Karpas-422 (cell line): ENCODE measurements around the gene IL3. TPM values are rescaled to one million over a fixed set of nuclear protein-coding genes. Genes with fewer than 3 reads are reported as not detected.

Experiments used
- DNase-seq: peaks from one replicate; pipeline ENCODE4 v3.0.0-alpha.2; 2015
- H2AFZ ChIP-seq: fragments of 200-600 bp; sonication (generic); 2 replicates; pipeline ENCODE4 v1.6.1; 2014; ENCODE audit warnings: antibody characterized with exemption, low read length, mixed read lengths
- H3K27ac ChIP-seq: fragments of 200-600 bp; sonication (generic); 2 replicates; pipeline ENCODE4 v1.5.1; 2014; ENCODE audit warnings: mild to moderate bottlenecking, low read length, moderate library complexity
- H3K27me3 ChIP-seq: fragments of 200-600 bp; sonication (generic); 2 replicates; pipeline ENCODE4 v1.6.1; 2014; ENCODE audit warnings: low read length, mixed read lengths
- H3K36me3 ChIP-seq: fragments of 200-600 bp; sonication (generic); 2 replicates; pipeline ENCODE4 v1.6.1; 2014; ENCODE audit warnings: low read length, mixed read lengths; ENCODE audit not compliant: insufficient read depth
- H3K4me1 ChIP-seq: fragments of 200-600 bp; sonication (generic); 2 replicates; pipeline ENCODE4 v1.6.1; 2014; ENCODE audit warnings: mild to moderate bottlenecking, low read length, mixed read lengths
- H3K4me2 ChIP-seq: fragments of 200-600 bp; sonication (generic); 2 replicates; pipeline ENCODE4 v1.6.1; 2014; ENCODE audit warnings: low read length, low read depth, mild to moderate bottlenecking; ENCODE audit not compliant: poor library complexity, severe bottlenecking
- H3K4me3 ChIP-seq: fragments of 200-600 bp; sonication (generic); 2 replicates; pipeline ENCODE4 v1.5.1; 2014; ENCODE audit warnings: mild to moderate bottlenecking, antibody characterized with exemption, low read length, mixed read lengths
- H3K79me2 ChIP-seq: fragments of 200-600 bp; sonication (generic); 2 replicates; pipeline ENCODE4 v1.6.1; 2014; ENCODE audit warnings: mild to moderate bottlenecking, low read length, mixed read lengths
- H3K9ac ChIP-seq: fragments of 200-600 bp; sonication (generic); 2 replicates; pipeline ENCODE4 v1.6.0; 2014; ENCODE audit warnings: low read length
- H3K9me2 ChIP-seq: fragments of 200-600 bp; sonication (generic), shearing (Covaris generic); replicated peaks from 2 replicates; pipeline ENCODE4 v1.6.0; 2014; ENCODE audit warnings: mild to moderate bottlenecking, low read length, moderate library complexity; ENCODE audit not compliant: insufficient read depth
- H3K9me3 ChIP-seq: fragments of 300-700, 200-600 bp; sonication (generic); 2 replicates; pipeline ENCODE4 v1.6.1; 2014; ENCODE audit warnings: low read length, mixed read lengths
- H4K20me1 ChIP-seq: fragments of 200-600 bp; sonication (generic); 2 replicates; pipeline ENCODE4 v1.6.1; 2014; ENCODE audit warnings: mild to moderate bottlenecking, antibody characterized with exemption, low read length, low read depth; ENCODE audit not compliant: insufficient read depth
- total RNA-seq: library from RNA; depleted of rRNA; stranded (reverse); fragments of >200 nt; shearing (Covaris generic); gene quantifications from 2 replicates; pipeline ENCODE4 v1.2.3, GENCODE V29; 2014; ENCODE audit warnings: low replicate concordance

Gene IL3
- total RNA-seq, 1 experiment from 2014 or later, result not detected

- no peaks in the 10 kb centered on the region for H3K9me2 ChIP-seq
- H3K4me2 ChIP-seq, result no peak overlapping the region
- no peaks in the 10 kb centered on the region for H3K79me2 ChIP-seq
- no peaks in the 10 kb centered on the region for H4K20me1 ChIP-seq
- H3K36me3 ChIP-seq, result no peaks in the 10 kb centered on the region
- H3K27me3 ChIP-seq, result no peaks in the 10 kb centered on the region
- DNase-seq, result no peak
- H2AFZ ChIP-seq, result no peak overlapping the region
- H3K9ac ChIP-seq, result no peak overlapping the region
- no peak overlapping the region for H3K4me3 ChIP-seq
- H3K27ac ChIP-seq, result no peak overlapping the region
- no peaks in the 10 kb centered on the region for H3K9me3 ChIP-seq
- no peaks in the 10 kb centered on the region for H3K4me1 ChIP-seq
These were observed 14.6 kb downstream of the IL3 start for GRCh38 chr5:132074772-132075718.

GRCh38 chr5:132075719-132076077 is 15.2 kb downstream of the IL3 start:
- H3K79me2 ChIP-seq, result no peaks in the 10 kb centered on the region
- no peak overlapping the region for H3K27ac ChIP-seq
- no peaks in the 10 kb centered on the region for H3K36me3 ChIP-seq
- H3K4me1 ChIP-seq, result no peaks in the 10 kb centered on the region
- H3K9me3 ChIP-seq, result no peaks in the 10 kb centered on the region
- no peak overlapping the region for H2AFZ ChIP-seq
- H3K4me3 ChIP-seq, result no peak overlapping the region
- no peaks in the 10 kb centered on the region for H3K27me3 ChIP-seq
- no peak overlapping the region for H3K4me2 ChIP-seq
- H3K9me2 ChIP-seq, result no peaks in the 10 kb centered on the region
- H4K20me1 ChIP-seq, result no peaks in the 10 kb centered on the region
- no peak overlapping the region for H3K9ac ChIP-seq
- no peak for DNase-seq

- H3K4me3 ChIP-seq, result no peak overlapping the region
- no peaks in the 10 kb centered on the region for H3K4me1 ChIP-seq
- no peaks in the 10 kb centered on the region for H3K79me2 ChIP-seq
- no peak overlapping the region for H2AFZ ChIP-seq
- DNase-seq, result no peak
- H3K27me3 ChIP-seq, result no peaks in the 10 kb centered on the region
- no peak overlapping the region for H3K9ac ChIP-seq
- H3K4me2 ChIP-seq, result no peak overlapping the region
- no peak overlapping the region for H3K27ac ChIP-seq
- no peaks in the 10 kb centered on the region for H3K9me2 ChIP-seq
- no peaks in the 10 kb centered on the region for H3K36me3 ChIP-seq
- no peaks in the 10 kb centered on the region for H3K9me3 ChIP-seq
- H4K20me1 ChIP-seq, result no peaks in the 10 kb centered on the region
These were observed 15.9 kb downstream of the IL3 start for GRCh38 chr5:132076202-132076830.

- Histone ChIP-seq H2AFZ (no peak overlapping the region), H3K4me2 (no peak overlapping the region), H3K9ac (no peak overlapping the region), H3K4me3 (no peak overlapping the region), H3K9me3 (no peaks in the 10 kb centered on the region), H4K20me1 (no peaks in the 10 kb centered on the region), H3K4me1 (no peaks in the 10 kb centered on the region), H3K27ac (no peak overlapping the region), H3K9me2 (no peaks in the 10 kb centered on the region), H3K27me3 (no peaks in the 10 kb centered on the region), H3K36me3 (no peaks in the 10 kb centered on the region), H3K79me2 (no peaks in the 10 kb centered on the region)
- DNase-seq, result no peak
These were observed 16.5 kb downstream of the IL3 start for GRCh38 chr5:132076983-132077382.

GRCh38 chr5:132079081-132079480 is 18.6 kb downstream of the IL3 start:
- Histone ChIP-seq H3K79me2 (no peaks in the 10 kb centered on the region), H3K27me3 (no peaks in the 10 kb centered on the region), H3K9me3 (no peaks in the 10 kb centered on the region), H2AFZ (no peak overlapping the region), H3K36me3 (no peaks in the 10 kb centered on the region), H3K9ac (no peak overlapping the region), H3K27ac (no peak overlapping the region), H3K9me2 (no peaks in the 10 kb centered on the region), H3K4me2 (no peak overlapping the region), H3K4me3 (no peak overlapping the region), H4K20me1 (no peaks in the 10 kb centered on the region), H3K4me1 (no peaks in the 10 kb centered on the region)
- DNase-seq, result no peak

GRCh38 chr5:132079619-132080018 is 19.2 kb downstream of the IL3 start:
- no peak overlapping the region for H3K9ac ChIP-seq
- no peaks in the 10 kb centered on the region for H3K36me3 ChIP-seq
- no peaks in the 10 kb centered on the region for H3K27me3 ChIP-seq
- DNase-seq, result no peak
- no peaks in the 10 kb centered on the region for H3K79me2 ChIP-seq
- H3K4me3 ChIP-seq, result no peak overlapping the region
- no peaks in the 10 kb centered on the region for H4K20me1 ChIP-seq
- H2AFZ ChIP-seq, result no peak overlapping the region
- H3K9me2 ChIP-seq, result no peaks in the 10 kb centered on the region
- no peak overlapping the region for H3K27ac ChIP-seq
- no peak overlapping the region for H3K4me2 ChIP-seq
- no peaks in the 10 kb centered on the region for H3K9me3 ChIP-seq
- H3K4me1 ChIP-seq, result no peaks in the 10 kb centered on the region

- Histone ChIP-seq H3K9ac (no peak overlapping the region), H3K9me3 (no peaks in the 10 kb centered on the region), H3K4me1 (no peaks in the 10 kb centered on the region), H3K27me3 (no peaks in the 10 kb centered on the region), H3K79me2 (no peaks in the 10 kb centered on the region), H3K36me3 (no peaks in the 10 kb centered on the region), H3K4me3 (no peak overlapping the region), H3K4me2 (no peak overlapping the region), H3K9me2 (no peaks in the 10 kb centered on the region), H4K20me1 (no peaks in the 10 kb centered on the region), H3K27ac (no peak overlapping the region), H2AFZ (no peak overlapping the region)
- no peak for DNase-seq
These were observed 20.1 kb downstream of the IL3 start for GRCh38 chr5:132080595-132080994.

GRCh38 chr5:132081458-132081857 is 21.0 kb downstream of the IL3 start:
- Histone ChIP-seq H3K27me3 (no peaks in the 10 kb centered on the region), H3K4me2 (no peak overlapping the region), H3K79me2 (no peaks in the 10 kb centered on the region), H3K9ac (no peak overlapping the region), H3K4me3 (no peak overlapping the region), H3K4me1 (no peaks in the 10 kb centered on the region), H3K9me3 (no peaks in the 10 kb centered on the region), H4K20me1 (no peaks in the 10 kb centered on the region), H2AFZ (no peak overlapping the region), H3K9me2 (no peaks in the 10 kb centered on the region), H3K27ac (no peak overlapping the region), H3K36me3 (no peaks in the 10 kb centered on the region)
- no peak for DNase-seq
